ENCODE measurements around the gene XIRP1. TPM values are rescaled to one million over a fixed set of nuclear protein-coding genes. Genes with fewer than 3 reads are reported as not detected.

XIRP1 gene
- total RNA-seq, 4 donors from 2014 or later, result 0.18 to 0.19 TPM; not detected in 2

GRCh38 chr3:39143051-39143885 lies 49.1 kb downstream of the XIRP1 start:
- 73 to 79% methylated on average over 6 to 14 of the region's 14 CpGs for WGBS, 2 donors
- peaks cover 23 to 59% (median 30%) of the 10 kb centered on the region in 3 donors for H3K36me3 ChIP-seq

GRCh38 chr3:39142067-39142466 lies 50.3 kb downstream of the XIRP1 start:
- intact Hi-C loops (cut with DNase I), result no loop called here
- 15 to 25% methylated on average over 5 of the region's 5 CpGs for WGBS, 2 donors
- peaks cover 40 to 87% (median 47%) of the 10 kb centered on the region in 3 donors for H3K4me1 ChIP-seq
- H3K27me3 ChIP-seq, result no peaks in the 10 kb centered on the region
- no peak for TF ChIP-seq POLR2A (IDR thresholded peaks at IDR 0.05)
- TF ChIP-seq CTCF (IDR thresholded peaks at IDR 0.05), result no peak
- no peak for DNase-seq
- H3K9me3 ChIP-seq, result no peaks in the 10 kb centered on the region
- H3K36me3 ChIP-seq, result peaks cover 23 to 68% (median 30%) of the 10 kb centered on the region in 3 donors
- H3K4me3 ChIP-seq, result peak overlapping the region in 1 of 4 donors; percentile 37
- H3K27ac ChIP-seq, result peak overlapping the region; percentile 83 to 93 (median 88)

More at GRCh38 chr3:39143051-39143885, 49.1 kb downstream of the XIRP1 start:
- peaks cover 52 to 98% (median 59%) of the 10 kb centered on the region in 3 donors for H3K4me1 ChIP-seq
- peak overlapping the region; percentile 2 to 93 (median 86) for H3K27ac ChIP-seq
- intact Hi-C loops (cut with DNase I), result no loop called here
- H3K27me3 ChIP-seq, result no peaks in the 10 kb centered on the region
- TF ChIP-seq POLR2A (IDR thresholded peaks at IDR 0.05) (no peak), CTCF (IDR thresholded peaks at IDR 0.05) (no peak)
- no peak for DNase-seq
- H3K4me3 ChIP-seq, result no peak overlapping the region
- H3K9me3 ChIP-seq, result no peaks in the 10 kb centered on the region

- WGBS, 2 donors, result 18 to 27% methylated on average over 2 to 3 of the region's 4 CpGs
- H3K9me3 ChIP-seq, result no peaks in the 10 kb centered on the region
- peaks cover 33 to 87% (median 40%) of the 10 kb centered on the region in 3 donors for H3K4me1 ChIP-seq
- intact Hi-C loops (cut with DNase I), result no loop called here
- H3K4me3 ChIP-seq, result peak overlapping the region in 2 of 4 donors; percentile 12 to 37
- TF ChIP-seq POLR2A (IDR thresholded peaks at IDR 0.05), result no peak
- no peak for TF ChIP-seq CTCF (IDR thresholded peaks at IDR 0.05)
- H3K36me3 ChIP-seq, result peaks cover 23 to 71% (median 30%) of the 10 kb centered on the region in 3 donors
- DNase-seq, result no peak
- H3K27ac ChIP-seq, result peak overlapping the region; percentile 83 to 93 (median 88)
- no peaks in the 10 kb centered on the region for H3K27me3 ChIP-seq
These were observed 51.0 kb downstream of the XIRP1 start for GRCh38 chr3:39141171-39141995.

GRCh38 chr3:39140341-39140971 lies 51.9 kb downstream of the XIRP1 start:
- peak overlapping the region; percentile 83 to 93 (median 88) for H3K27ac ChIP-seq

More at GRCh38 chr3:39140341-39140971, 51.9 kb downstream of the XIRP1 start:
- no peaks in the 10 kb centered on the region for H3K9me3 ChIP-seq
- intact Hi-C loops (cut with DNase I), result no loop called here
- H3K27me3 ChIP-seq, result no peaks in the 10 kb centered on the region
- peaks cover 23 to 62% (median 30%) of the 10 kb centered on the region in 3 donors for H3K36me3 ChIP-seq
- no peak overlapping the region for H3K4me3 ChIP-seq
- WGBS, 2 donors, result 71 to 79% methylated on average over 2 of the region's 2 CpGs
- no peak for DNase-seq
- H3K4me1 ChIP-seq, result peaks cover 24 to 85% (median 30%) of the 10 kb centered on the region in 3 donors
- no peak for TF ChIP-seq POLR2A (IDR thresholded peaks at IDR 0.05)
- no peak for TF ChIP-seq CTCF (IDR thresholded peaks at IDR 0.05)

Data from esophagus squamous epithelium (tissue), 5 donors.